ENCODE results near the gene CCDC24. TPM values are rescaled to one million over a fixed set of nuclear protein-coding genes. Genes with fewer than 3 reads are reported as not detected.

The CCDC24 gene
- total RNA-seq, 6 donors from 2014 or later: 7.3 to 14.5 (median 10.0) TPM

- Histone ChIP-seq H3K4me3 (peak within 1 kb of the TSS; percentile 61 to 77 (median 69)), H3K4me1 (peaks cover 24 to 50% (median 26%) of the 10 kb centered on the region in 4 donors), H3K27me3 (no peaks in the 10 kb centered on the region), H3K9me3 (no peaks in the 10 kb centered on the region), H3K36me3 (peaks cover 0 to 11% (median 3%) of the 10 kb centered on the region in 4 donors), H3K27ac (peak within 1 kb of the TSS; percentile 96 to 99 (median 99))
- DNase-seq (peak; percentile 98 to 99), ATAC-seq (ENCODE audit: low FRiP score in 2 of 2) (peak; percentile 98 to 99)
- WGBS, 2 donors: 1 to 5% methylated on average over 6 to 66 of the region's 74 CpGs
- no peak for TF ChIP-seq EP300 (IDR thresholded peaks at IDR 0.05)
- TF ChIP-seq POLR2A (IDR thresholded peaks at IDR 0.05): peak in 3 of 4 donors; percentile 39 to 87 (median 52)
- peak; percentile 70 to 97 (median 94) for TF ChIP-seq CTCF (IDR thresholded peaks at IDR 0.05)
- TF ChIP-seq POLR2AphosphoS5 (IDR thresholded peaks at IDR 0.05): peak; percentile 59 to 74
Measured at GRCh38 chr1:43946236-43947060, 45.0 kb upstream of the CCDC24 start, which contains the start of gene IPO13. TSS of gene IPO13 (plus strand) at chr1:43946950. CDS start at chr1:43947601, 651 bp downstream.

- ATAC-seq (ENCODE audit: low FRiP score in 2 of 2) (peak in 1 of 2 donors; percentile 0), DNase-seq (peak in 1 of 2 donors; percentile 67)
- Histone ChIP-seq H3K36me3 (peaks cover 0 to 11% (median 3%) of the 10 kb centered on the region in 4 donors), H3K27me3 (no peaks in the 10 kb centered on the region), H3K27ac (peak overlapping the region; percentile 96 to 99 (median 99)), H3K4me3 (peak overlapping the region; percentile 61 to 77 (median 69)), H3K9me3 (no peaks in the 10 kb centered on the region), H3K4me1 (peaks cover 24 to 50% (median 26%) of the 10 kb centered on the region in 4 donors)
- 1 to 9% methylated on average over 11 to 20 of the region's 27 CpGs for WGBS, 2 donors
- no peak for TF ChIP-seq EP300 (IDR thresholded peaks at IDR 0.05)
- no peak for TF ChIP-seq POLR2A (IDR thresholded peaks at IDR 0.05)
- no peak for TF ChIP-seq POLR2AphosphoS5 (IDR thresholded peaks at IDR 0.05)
- TF ChIP-seq CTCF (IDR thresholded peaks at IDR 0.05): no peak
Measured at GRCh38 chr1:43947061-43947873, 44.1 kb upstream of the CCDC24 start.

GRCh38 chr1:43947874-43948437, 43.4 kb upstream of the CCDC24 start:
- no peaks in the 10 kb centered on the region for H3K9me3 ChIP-seq
- peak overlapping the region in 3 of 4 donors; percentile 61 to 70 (median 68) for H3K4me3 ChIP-seq
- peaks cover 24 to 50% (median 26%) of the 10 kb centered on the region in 4 donors for H3K4me1 ChIP-seq
- H3K27me3 ChIP-seq: no peaks in the 10 kb centered on the region
- peak overlapping the region in 1 of 4 donors; percentile 96 for H3K27ac ChIP-seq
- TF ChIP-seq POLR2AphosphoS5 (IDR thresholded peaks at IDR 0.05) (no peak), CTCF (IDR thresholded peaks at IDR 0.05) (no peak), EP300 (IDR thresholded peaks at IDR 0.05) (no peak), POLR2A (IDR thresholded peaks at IDR 0.05) (no peak)
- 48 to 52% methylated on average over 2 to 3 of the region's 3 CpGs for WGBS, 2 donors
- peaks cover 0 to 11% (median 3%) of the 10 kb centered on the region in 4 donors for H3K36me3 ChIP-seq
- DNase-seq: no peak
- ATAC-seq (ENCODE audit: low FRiP score in 2 of 2): no peak

- no peaks in the 10 kb centered on the region for H3K9me3 ChIP-seq
- peaks cover 24 to 50% (median 26%) of the 10 kb centered on the region in 4 donors for H3K4me1 ChIP-seq
- WGBS, 2 donors: 92% methylated on average over 13 of the region's 13 CpGs; no CpG with 5 or more reads in 1 of the 2 donors
- H3K27me3 ChIP-seq: no peaks in the 10 kb centered on the region
- ATAC-seq (ENCODE audit: low FRiP score in 2 of 2) (no peak), DNase-seq (peak in 1 of 2 donors; percentile 60)
- TF ChIP-seq POLR2AphosphoS5 (IDR thresholded peaks at IDR 0.05) (no peak), CTCF (IDR thresholded peaks at IDR 0.05) (no peak), EP300 (IDR thresholded peaks at IDR 0.05) (no peak), POLR2A (IDR thresholded peaks at IDR 0.05) (no peak)
- H3K4me3 ChIP-seq: no peak overlapping the region
- peaks cover 0 to 11% (median 3%) of the 10 kb centered on the region in 4 donors for H3K36me3 ChIP-seq
- no peak overlapping the region for H3K27ac ChIP-seq
Measured at GRCh38 chr1:43949678-43950077, 41.7 kb upstream of the CCDC24 start.
